Measurements from ENCODE around the gene DRC7.

- TF ChIP-seq POLR2A (IDR thresholded peaks at IDR 0.05): no peak
- TF ChIP-seq CTCF (IDR thresholded peaks at IDR 0.05): no peak
- TF ChIP-seq EP300 (IDR thresholded peaks at IDR 0.05): no peak
- TF ChIP-seq POLR2AphosphoS5 (IDR thresholded peaks at IDR 0.05): no peak
These were observed 52.9 kb downstream of the DRC7 start for GRCh38 chr16:57747496-57747895.
